Neural cell (in vitro differentiated cells): ENCODE data around the gene IL6ST. TPM values are rescaled to one million over a fixed set of nuclear protein-coding genes. Genes with fewer than 3 reads are reported as not detected.

Experiments
- H2AFZ ChIP-seq: fragments of 200-600, 300-800 bp; sonication (generic), shearing (Covaris generic); 2 replicates; pipeline ENCODE4 v1.6.0; 2014; ENCODE audit warnings: low read depth, mild to moderate bottlenecking, antibody characterized with exemption, low read length, moderate library complexity
- H3F3A ChIP-seq: fragments of 200-600 bp; shearing (Covaris generic); 2 replicates; pipeline ENCODE4 v1.6.1; 2016; ENCODE audit warnings: mild to moderate bottlenecking, moderate library complexity, mixed read lengths, antibody characterized with exemption, low read length; ENCODE audit not compliant: insufficient read depth, poor library complexity, severe bottlenecking
- H3K27ac ChIP-seq: fragments of 200-600, 300-800 bp; sonication (generic), shearing (Covaris generic); 2 replicates; pipeline ENCODE4 v1.5.1; 2014; ENCODE audit warnings: mild to moderate bottlenecking, low read length, moderate library complexity
- H3K27me3 ChIP-seq: fragments of 300-800, 200-600 bp; sonication (generic), shearing (Covaris generic); 2 replicates; pipeline ENCODE4 v1.6.0; 2014; ENCODE audit warnings: mild to moderate bottlenecking, low read depth, low read length, moderate library complexity; ENCODE audit not compliant: insufficient read depth
- H3K36me3 ChIP-seq: fragments of 300-800, 200-600 bp; sonication (generic), shearing (Covaris generic); 2 replicates; pipeline ENCODE4 v1.5.1; 2014; ENCODE audit warnings: mild to moderate bottlenecking, antibody characterized with exemption, low read length, moderate library complexity; ENCODE audit not compliant: insufficient read depth
- H3K4me2 ChIP-seq: fragments of 300-800, 200-600 bp; sonication (generic), shearing (Covaris generic); 2 replicates; pipeline ENCODE4 v1.6.0; 2014; ENCODE audit warnings: mild to moderate bottlenecking, low read length
- H3K4me3 ChIP-seq: fragments of 300-800, 200-600 bp; sonication (generic), shearing (Covaris generic); 2 replicates; pipeline ENCODE4 v1.5.1; 2014; ENCODE audit warnings: mild to moderate bottlenecking, low read length, moderate library complexity
- H3K79me2 ChIP-seq: fragments of 200-600 bp; shearing (Covaris generic); replicated peaks from 2 replicates; pipeline ENCODE4 v1.6.0; 2014; ENCODE audit warnings: mild to moderate bottlenecking, low read length, moderate library complexity; ENCODE audit not compliant: insufficient read depth
- H3K9ac ChIP-seq: fragments of 300-800, 200-600 bp; sonication (generic), shearing (Covaris generic); 2 replicates; pipeline ENCODE4 v1.6.1; 2016; ENCODE audit warnings: mild to moderate bottlenecking, low read length, mixed read lengths
- H3K9me2 ChIP-seq: fragments of 200-600 bp; shearing (Covaris generic); 2 replicates; pipeline ENCODE4 v1.6.1; 2016; ENCODE audit warnings: mild to moderate bottlenecking, low read length, mixed read lengths; ENCODE audit not compliant: insufficient read depth
- H3K9me3 ChIP-seq: fragments of 200-600, 300-800 bp; sonication (generic), shearing (Covaris generic); 2 replicates; pipeline ENCODE4 v1.6.1; 2016; ENCODE audit warnings: mild to moderate bottlenecking, mixed run types, low read length, moderate library complexity, mixed read lengths
- H4K20me1 ChIP-seq: fragments of 200-600 bp; shearing (Covaris generic); 2 replicates; pipeline ENCODE4 v1.6.1; 2016; ENCODE audit warnings: mild to moderate bottlenecking, mixed run types; ENCODE audit not compliant: insufficient read depth
- CTCF ChIP-seq: fragments of 450-650 bp; IDR thresholded peaks from 2 replicates; pipeline ENCODE4 v1.5.1; 2014; ENCODE audit warnings: antibody characterized with exemption, mild to moderate bottlenecking, moderate library complexity; ENCODE audit not compliant: poor library complexity, severe bottlenecking
- EP300 ChIP-seq: fragments of 450-650 bp; conservative IDR thresholded peaks from 2 replicates; pipeline ENCODE4 v1.6.1; 2014; ENCODE audit warnings: antibody characterized with exemption, mild to moderate bottlenecking, moderate library complexity; ENCODE audit not compliant: poor library complexity, severe bottlenecking
- EZH2 ChIP-seq: fragments of 200-600, 300-800 bp; shearing (Covaris generic), sonication (generic); IDR thresholded peaks from 2 replicates; pipeline ENCODE4 v1.6.1; 2014; ENCODE audit warnings: antibody characterized with exemption, low read length, borderline replicate concordance, mild to moderate bottlenecking; ENCODE audit not compliant: insufficient read depth, poor library complexity, severe bottlenecking
- MXI1 ChIP-seq: fragments of 450-650 bp; conservative IDR thresholded peaks from 2 replicates; pipeline ENCODE4 v1.6.1; 2014; ENCODE audit warnings: antibody characterized with exemption, mild to moderate bottlenecking; ENCODE audit not compliant: poor library complexity, severe bottlenecking
- POLR2AphosphoS5 ChIP-seq: IDR thresholded peaks from 2 replicates; pipeline ENCODE4 v1.6.1; 2012
- RAD21 ChIP-seq: fragments of 450-650 bp; conservative IDR thresholded peaks from 2 replicates; pipeline ENCODE4 v1.6.1; 2014; ENCODE audit warnings: antibody characterized with exemption, mild to moderate bottlenecking, moderate library complexity
- REST ChIP-seq: IDR thresholded peaks from 2 replicates; pipeline ENCODE4 v1.6.1; 2012; ENCODE audit warnings: borderline replicate concordance
- SMC3 ChIP-seq: fragments of 450-650 bp; conservative IDR thresholded peaks from 2 replicates; pipeline ENCODE4 v1.6.1; 2014; ENCODE audit warnings: antibody characterized with exemption, mild to moderate bottlenecking, moderate library complexity; ENCODE audit not compliant: poor library complexity
- TAF1 ChIP-seq: IDR thresholded peaks from 2 replicates; pipeline ENCODE4 v1.6.1; 2012; ENCODE audit warnings: low read depth
- polyA plus RNA-seq: library from polyadenylated mRNA; depleted of rRNA; stranded (reverse); fragments of >200 nt; gene quantifications from 2 replicates; pipeline ENCODE4 v1.2.3, GENCODE V29; 2014

Gene IL6ST
- polyA plus RNA-seq, 1 donor from 2014 or later: 19.7 TPM

- TF ChIP-seq REST (no peak), MXI1 (no peak), RAD21 (no peak), EP300 (no peak), CTCF (no peak), POLR2AphosphoS5 (no peak), EZH2 (no peak), TAF1 (no peak), SMC3 (no peak)
- Histone ChIP-seq H3K79me2 (no peaks in the 10 kb centered on the region), H3K27me3 (no peaks in the 10 kb centered on the region), H3F3A (no peaks in the 10 kb centered on the region), H3K9me3 (no peaks in the 10 kb centered on the region), H3K9me2 (no peaks in the 10 kb centered on the region), H3K4me3 (no peak overlapping the region), H4K20me1 (no peaks in the 10 kb centered on the region), H3K36me3 (no peaks in the 10 kb centered on the region), H3K4me2 (no peak overlapping the region), H2AFZ (no peak overlapping the region), H3K27ac (no peak overlapping the region), H3K9ac (no peak overlapping the region)
Measured at GRCh38 chr5:55966284-55966683, 28.5 kb downstream of the IL6ST start.

GRCh38 chr5:55965525-55965924 is 29.2 kb downstream of the IL6ST start:
- TF ChIP-seq TAF1: no peak
- no peak for TF ChIP-seq CTCF
- TF ChIP-seq SMC3: no peak
- TF ChIP-seq POLR2AphosphoS5: no peak
- TF ChIP-seq MXI1: no peak
- TF ChIP-seq RAD21: no peak
- no peak for TF ChIP-seq EP300
- no peak for TF ChIP-seq REST
- TF ChIP-seq EZH2: no peak

More at GRCh38 chr5:55965525-55965924, 29.2 kb downstream of the IL6ST start:
- H3K27me3 ChIP-seq: no peaks in the 10 kb centered on the region
- H3F3A ChIP-seq: no peaks in the 10 kb centered on the region
- no peaks in the 10 kb centered on the region for H4K20me1 ChIP-seq
- H3K36me3 ChIP-seq: no peaks in the 10 kb centered on the region
- H3K4me2 ChIP-seq: no peak overlapping the region
- no peaks in the 10 kb centered on the region for H3K9me3 ChIP-seq
- H2AFZ ChIP-seq: no peak overlapping the region
- no peak overlapping the region for H3K9ac ChIP-seq
- H3K9me2 ChIP-seq: no peaks in the 10 kb centered on the region
- H3K4me3 ChIP-seq: no peak overlapping the region
- no peak overlapping the region for H3K27ac ChIP-seq
- H3K79me2 ChIP-seq: no peaks in the 10 kb centered on the region
